Germinal center (tissue), 1 donor: Measurements from ENCODE around the gene ENOSF1.

Experiments
- DNase-seq: peaks from one replicate; pipeline ENCODE4 v3.0.0; 2012; ENCODE audit warnings: mixed read lengths, low spot score

The ENOSF1 gene

DNA sequence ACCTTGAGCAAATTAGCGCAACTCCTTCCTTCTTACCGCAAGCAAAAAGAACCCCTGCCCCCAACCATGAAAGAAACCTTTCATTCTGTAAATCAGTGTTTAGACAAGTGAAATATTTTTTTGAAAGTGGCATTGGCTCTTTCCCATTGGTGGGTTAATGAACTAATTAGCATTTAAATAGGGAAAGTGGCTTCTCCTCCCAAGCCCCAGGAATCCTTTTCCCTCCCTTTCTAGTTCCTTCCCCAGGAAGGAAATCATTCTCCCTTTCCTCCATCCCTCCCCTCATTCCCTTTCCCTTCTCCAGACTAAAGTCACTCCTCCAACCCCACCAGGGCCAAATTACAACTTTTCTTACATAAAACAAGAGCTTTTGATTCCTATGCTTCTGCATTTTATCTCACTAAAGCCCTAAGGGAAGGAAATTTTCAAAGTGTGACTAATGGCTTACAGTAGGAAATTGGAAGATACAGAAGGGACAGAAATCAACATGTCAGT lies 77.8 kb downstream of the ENOSF1 start:
- DNase-seq, result no peak

- DNase-seq, result no peak
Observed at GRCh38 chr18:631560-631959, 80.9 kb downstream of the ENOSF1 start.

DNA sequence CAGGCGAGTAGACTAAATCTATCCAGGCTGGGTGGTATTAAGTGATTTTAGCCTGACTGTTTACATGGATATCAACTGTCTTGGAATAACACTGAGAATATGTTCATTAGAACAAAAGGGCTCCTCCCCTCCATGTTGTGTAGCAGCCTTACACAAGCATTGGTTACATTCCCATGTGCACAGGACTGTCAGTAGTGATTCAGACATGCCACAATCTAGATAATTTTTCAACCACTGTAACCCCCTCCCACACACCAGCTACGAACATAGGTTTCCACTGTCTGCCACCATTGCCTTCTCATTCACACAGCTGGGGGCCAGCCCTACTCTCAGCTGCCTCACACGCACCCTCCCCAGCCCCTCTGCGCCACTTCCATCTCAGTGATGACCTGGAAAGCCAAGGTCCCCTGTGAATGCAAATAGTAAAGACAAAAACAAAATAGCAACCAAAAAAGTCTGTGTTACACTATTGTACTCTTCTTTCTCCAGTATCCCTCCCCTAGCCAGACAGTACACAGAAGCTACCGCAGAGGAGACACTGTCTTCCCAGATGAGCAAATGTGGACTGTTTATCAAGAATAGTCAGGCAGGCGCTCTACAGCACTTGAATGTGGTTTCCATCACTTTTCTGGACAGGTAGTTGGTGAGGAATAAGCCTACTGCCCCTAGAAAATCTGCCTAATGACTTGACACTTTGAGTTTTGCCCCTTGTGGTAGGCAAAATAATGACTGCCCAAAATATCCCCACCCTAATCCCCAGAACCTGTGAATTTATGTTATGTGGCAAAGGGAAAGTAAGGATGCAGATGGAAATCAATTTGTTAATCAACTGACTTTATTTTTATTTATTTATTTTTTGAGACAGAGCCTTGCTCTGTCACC lies 82.9 kb downstream of the ENOSF1 start:
- no peak for DNase-seq

DNA sequence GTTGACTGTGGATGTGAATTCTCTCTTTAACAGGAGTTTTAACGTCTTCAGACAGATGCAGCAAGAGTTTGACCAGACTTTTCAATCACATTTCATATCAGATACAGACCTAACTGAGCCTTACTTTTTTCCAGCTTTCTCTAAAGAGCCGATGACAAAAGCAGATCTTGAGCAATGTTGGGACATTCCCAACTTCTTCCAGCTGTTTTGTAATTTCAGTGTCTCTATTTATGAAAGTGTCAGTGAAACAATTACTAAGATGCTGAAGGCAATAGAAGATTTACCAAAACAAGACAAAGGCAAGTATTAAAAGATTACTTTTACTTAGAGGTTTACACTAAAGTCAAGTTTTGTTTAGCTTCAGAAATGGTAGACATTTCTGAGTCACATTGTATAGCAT lies 85.2 kb downstream of the ENOSF1 start:
- DNase-seq, result no peak

GRCh38 chr18:623761-624620 lies 88.4 kb downstream of the ENOSF1 start:
- peak; percentile 30 for DNase-seq

DNA sequence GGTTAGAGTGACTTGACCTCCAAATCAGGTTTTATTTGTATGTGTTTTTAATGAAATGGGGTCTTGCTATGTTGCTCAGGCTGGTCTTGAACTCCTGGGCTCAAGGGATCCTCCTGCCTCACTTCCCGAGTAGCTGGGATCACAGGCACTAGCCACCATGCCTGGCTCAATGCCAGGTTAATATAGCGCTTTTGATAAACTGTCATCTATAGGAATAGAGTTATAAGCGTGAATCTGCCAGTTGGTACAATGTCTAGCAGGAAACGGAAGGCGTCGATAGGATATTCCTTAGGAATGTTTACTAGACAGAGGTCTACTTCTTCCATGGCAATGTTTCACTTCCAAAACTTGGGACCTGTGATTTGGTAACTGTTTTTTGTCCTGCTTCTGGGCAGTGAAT lies 90.1 kb downstream of the ENOSF1 start:
- DNase-seq, result no peak

- DNase-seq, result no peak
Observed at GRCh38 chr18:621291-622043, 91.0 kb downstream of the ENOSF1 start.
